Nephron (organoid): ENCODE results near the gene DDX1.

Experiments
- H3K27ac Mint-ChIP-seq, 3 experiments: 2 replicates each; pipeline ENCODE4 v1.8.0; 2020; ENCODE audit warnings: mixed read lengths in 3 of 3, mild to moderate bottlenecking in 2 of 3, moderate library complexity in 1 of 3
- H3K27me3 Mint-ChIP-seq: 2 replicates; pipeline ENCODE4 v1.8.0; 2021; ENCODE audit warnings: low read depth, mild to moderate bottlenecking, moderate library complexity, mixed read lengths
- H3K36me3 Mint-ChIP-seq: 2 replicates; pipeline ENCODE4 v1.8.0; 2020; ENCODE audit warnings: low read depth, mixed read lengths
- H3K4me1 Mint-ChIP-seq: 2 replicates; pipeline ENCODE4 v1.8.0; 2020; ENCODE audit warnings: mixed read lengths
- H3K4me3 Mint-ChIP-seq, 3 experiments: 2 replicates each; pipeline ENCODE4 v1.8.0; 2020; ENCODE audit warnings: mild to moderate bottlenecking in 3 of 3, mixed read lengths in 3 of 3, moderate library complexity in 2 of 3
- H3K9me3 Mint-ChIP-seq: 2 replicates; pipeline ENCODE4 v1.8.0; 2020; ENCODE audit warnings: mixed read lengths
- TF ChIP-seq, protein P1 (sequence below), 3 experiments: fragments of 200-600 bp; sonication (generic); IDR thresholded peaks; one replicate each; pipeline ENCODE4 v1.5.0; 2021; ENCODE audit warnings: antibody characterized with exemption in 3 of 3; ENCODE audit not compliant: unreplicated experiment in 3 of 3

The DDX1 gene

DNA sequence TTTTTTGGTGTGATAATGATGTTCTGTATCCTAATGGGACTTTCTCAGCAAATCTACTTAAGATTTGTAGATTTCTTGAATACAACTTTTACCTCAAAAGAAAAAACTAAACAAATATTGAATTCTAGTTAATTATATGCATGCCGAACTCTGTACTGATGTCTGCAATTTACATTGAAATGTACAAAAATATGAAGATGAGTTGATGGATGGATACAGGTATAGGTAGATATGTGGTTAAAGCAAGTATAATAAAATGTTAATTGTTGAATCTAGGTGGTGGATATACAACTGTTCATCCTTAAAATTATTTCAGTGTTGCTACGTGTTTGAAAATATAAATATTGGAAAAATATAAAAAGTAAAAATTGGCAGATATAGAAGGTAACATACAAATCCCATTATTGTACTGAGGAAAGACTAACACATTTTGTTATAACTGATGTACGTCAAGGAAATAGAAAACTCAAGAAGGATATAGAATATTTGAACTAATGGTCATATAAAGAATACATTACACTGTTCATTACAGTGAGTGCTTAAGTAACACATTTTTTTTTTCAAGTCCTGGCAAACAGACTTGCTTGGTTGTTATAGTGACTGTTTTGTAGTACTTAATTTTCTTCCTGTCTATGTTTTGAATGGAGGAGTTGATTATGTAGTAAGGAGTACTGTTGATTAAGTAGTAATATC, 33.8 kb downstream of the DDX1 start:
- Mint-ChIP-seq H3K36me3 (peaks cover 87% of the 10 kb centered on the region), H3K9me3 (peaks cover 2% of the 10 kb centered on the region), H3K4me3 (no peak overlapping the region)

DNA sequence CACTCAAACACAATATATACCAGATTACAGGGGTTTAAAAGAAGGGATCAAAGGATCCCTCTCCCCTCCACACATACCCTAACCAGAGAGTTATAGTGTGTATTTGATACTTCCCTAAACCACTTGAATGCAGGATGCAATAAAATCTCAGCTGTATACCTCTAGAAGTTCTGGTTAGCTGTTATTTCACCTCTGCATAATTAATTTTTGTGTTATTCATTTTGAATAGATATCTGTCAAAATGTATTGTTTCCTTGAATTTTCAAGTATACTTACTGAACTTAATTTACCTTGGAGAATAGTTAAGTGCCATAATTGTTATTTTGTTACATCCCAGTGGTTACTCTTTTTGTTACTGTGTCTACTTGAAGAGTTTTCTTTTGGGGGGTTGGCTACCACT, 34.5 kb downstream of the DDX1 start:
- no peak overlapping the region for H3K4me3 Mint-ChIP-seq
- H3K27me3 Mint-ChIP-seq = no peaks in the 10 kb centered on the region
- peaks cover 86% of the 10 kb centered on the region for H3K36me3 Mint-ChIP-seq
- peaks cover 2% of the 10 kb centered on the region for H3K9me3 Mint-ChIP-seq
- TF ChIP-seq, protein P1, sequence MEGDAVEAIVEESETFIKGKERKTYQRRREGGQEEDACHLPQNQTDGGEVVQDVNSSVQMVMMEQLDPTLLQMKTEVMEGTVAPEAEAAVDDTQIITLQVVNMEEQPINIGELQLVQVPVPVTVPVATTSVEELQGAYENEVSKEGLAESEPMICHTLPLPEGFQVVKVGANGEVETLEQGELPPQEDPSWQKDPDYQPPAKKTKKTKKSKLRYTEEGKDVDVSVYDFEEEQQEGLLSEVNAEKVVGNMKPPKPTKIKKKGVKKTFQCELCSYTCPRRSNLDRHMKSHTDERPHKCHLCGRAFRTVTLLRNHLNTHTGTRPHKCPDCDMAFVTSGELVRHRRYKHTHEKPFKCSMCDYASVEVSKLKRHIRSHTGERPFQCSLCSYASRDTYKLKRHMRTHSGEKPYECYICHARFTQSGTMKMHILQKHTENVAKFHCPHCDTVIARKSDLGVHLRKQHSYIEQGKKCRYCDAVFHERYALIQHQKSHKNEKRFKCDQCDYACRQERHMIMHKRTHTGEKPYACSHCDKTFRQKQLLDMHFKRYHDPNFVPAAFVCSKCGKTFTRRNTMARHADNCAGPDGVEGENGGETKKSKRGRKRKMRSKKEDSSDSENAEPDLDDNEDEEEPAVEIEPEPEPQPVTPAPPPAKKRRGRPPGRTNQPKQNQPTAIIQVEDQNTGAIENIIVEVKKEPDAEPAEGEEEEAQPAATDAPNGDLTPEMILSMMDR (IDR thresholded peaks at IDR 0.05; ENCODE audit: unreplicated experiment in 3 of 3) = no peak
- peaks cover 14% of the 10 kb centered on the region for H3K4me1 Mint-ChIP-seq
- no peak overlapping the region for H3K27ac Mint-ChIP-seq

More for the DNA sequence above, 33.8 kb downstream of the DDX1 start:
- TF ChIP-seq, protein P1 (IDR thresholded peaks at IDR 0.05; ENCODE audit: unreplicated experiment in 3 of 3) = no peak
- Mint-ChIP-seq H3K27me3 (no peaks in the 10 kb centered on the region), H3K27ac (no peak overlapping the region), H3K4me1 (peaks cover 9% of the 10 kb centered on the region)

DNA sequence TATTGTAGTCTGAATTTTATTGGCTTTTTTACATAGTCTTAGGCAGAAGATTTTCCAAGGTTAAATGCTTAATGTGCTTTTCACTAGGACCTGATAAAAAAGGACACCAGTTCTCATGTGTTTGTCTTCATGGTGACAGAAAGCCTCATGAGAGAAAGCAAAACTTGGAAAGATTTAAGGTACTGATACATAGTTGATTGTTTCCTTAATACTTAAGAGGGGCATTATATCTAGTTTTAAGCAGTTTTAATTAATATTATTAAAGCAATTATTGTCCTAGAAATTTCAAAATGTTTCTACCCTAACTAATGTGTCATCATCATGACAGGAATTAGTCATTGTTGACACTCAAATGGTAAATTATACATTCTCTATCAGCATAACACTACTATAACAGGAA, 35.3 kb downstream of the DDX1 start:
- Mint-ChIP-seq H3K9me3 (peaks cover 2% of the 10 kb centered on the region), H3K4me1 (peaks cover 17% of the 10 kb centered on the region), H3K36me3 (peaks cover 90% of the 10 kb centered on the region), H3K27me3 (no peaks in the 10 kb centered on the region), H3K27ac (no peak overlapping the region), H3K4me3 (no peak overlapping the region)
- TF ChIP-seq, protein P1 (IDR thresholded peaks at IDR 0.05; ENCODE audit: unreplicated experiment in 3 of 3) = no peak

DNA sequence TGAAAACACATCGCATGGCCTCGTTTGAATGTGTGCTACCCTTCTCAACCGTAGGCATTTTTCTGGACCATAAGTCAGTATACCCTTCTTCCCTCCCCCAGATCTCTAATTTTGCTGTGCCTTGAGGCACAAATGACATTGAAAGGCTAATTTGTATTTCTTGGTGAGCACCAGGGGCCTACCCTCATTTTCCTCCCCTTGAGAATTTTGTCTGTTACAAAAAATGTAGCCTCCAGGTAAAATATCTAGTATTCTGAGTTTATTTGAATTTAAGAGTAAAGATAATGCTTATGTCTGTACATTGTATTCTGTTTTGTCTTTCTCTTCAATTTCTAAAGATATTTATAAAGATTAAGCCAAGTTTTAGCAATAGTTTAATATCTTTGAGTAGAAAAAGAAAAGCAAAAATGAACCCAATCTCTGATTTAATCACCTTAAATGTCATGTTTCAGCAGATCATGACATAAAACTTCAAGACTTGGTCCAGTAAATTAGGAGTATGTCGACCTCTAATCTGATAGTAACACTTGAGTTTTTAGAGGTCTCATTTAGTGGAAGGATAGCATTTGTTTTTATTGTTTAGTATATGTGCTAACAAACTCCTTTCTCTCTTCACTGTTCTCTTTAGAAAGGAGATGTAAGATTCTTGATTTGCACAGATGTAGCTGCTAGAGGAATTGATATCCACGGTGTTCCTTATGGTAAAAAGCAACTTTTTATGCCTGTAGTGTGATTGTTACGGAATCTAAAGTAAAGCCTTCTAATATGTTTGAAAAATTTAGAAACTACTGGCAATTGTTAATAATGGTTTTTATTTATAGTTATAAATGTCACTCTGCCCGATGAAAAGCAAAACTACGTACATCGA, 36.4 kb downstream of the DDX1 start:
- Mint-ChIP-seq H3K27ac (no peak overlapping the region), H3K9me3 (peaks cover 2% of the 10 kb centered on the region), H3K4me3 (no peak overlapping the region), H3K27me3 (no peaks in the 10 kb centered on the region), H3K36me3 (peaks cover 91% of the 10 kb centered on the region), H3K4me1 (peaks cover 18% of the 10 kb centered on the region)
- TF ChIP-seq, protein P1 (IDR thresholded peaks at IDR 0.05; ENCODE audit: unreplicated experiment in 3 of 3) = no peak

DNA sequence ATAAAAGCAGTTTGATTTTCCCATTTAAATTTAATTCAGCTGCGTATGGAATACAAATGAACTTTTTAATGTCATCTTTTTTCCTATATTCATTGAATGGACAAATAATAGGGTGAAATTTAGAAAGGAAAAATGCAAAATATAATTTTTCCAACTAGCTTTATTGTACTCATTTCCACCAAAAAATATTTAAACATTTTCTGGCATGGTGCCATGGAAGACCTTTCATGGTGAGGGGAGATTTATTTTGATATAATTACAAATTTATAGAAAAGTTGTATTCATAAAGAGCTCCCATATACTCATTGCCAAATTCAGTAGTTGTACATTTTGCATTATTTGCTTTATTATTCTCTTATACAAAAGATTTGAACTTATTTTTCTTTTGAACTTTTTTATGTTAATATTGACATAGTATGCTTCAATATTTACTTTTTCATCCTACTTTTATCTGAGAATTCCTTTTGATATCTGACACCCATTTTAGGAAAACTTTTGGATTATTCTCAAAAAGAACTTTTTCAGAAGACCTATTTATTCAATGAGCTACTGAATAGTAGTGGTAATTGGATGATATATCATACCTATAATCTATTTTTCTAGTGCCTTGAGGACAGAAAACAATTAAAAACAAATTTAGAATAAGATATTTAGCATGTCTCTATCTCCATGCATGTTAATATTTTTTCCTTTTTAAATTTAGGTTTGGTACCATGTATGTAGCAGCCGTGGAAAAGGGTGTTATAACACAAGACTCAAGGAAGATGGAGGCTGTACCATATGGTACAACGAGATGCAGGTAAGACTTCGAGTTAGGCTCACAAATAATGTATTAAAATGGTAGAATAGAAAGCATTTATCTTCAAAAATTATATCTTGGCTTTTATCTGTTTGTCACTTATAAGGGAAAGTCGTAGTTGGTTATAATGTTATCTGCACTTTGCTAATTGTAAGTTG, 37.5 kb downstream of the DDX1 start:
- Mint-ChIP-seq H3K4me1 (peaks cover 22% of the 10 kb centered on the region), H3K27ac (no peak overlapping the region), H3K9me3 (peaks cover under 1% of the 10 kb centered on the region), H3K36me3 (peaks cover 89% of the 10 kb centered on the region), H3K27me3 (no peaks in the 10 kb centered on the region), H3K4me3 (no peak overlapping the region)
- TF ChIP-seq, protein P1 (IDR thresholded peaks at IDR 0.05; ENCODE audit: unreplicated experiment in 3 of 3) = no peak
